ENCODE results near the gene TRAK2. TPM values are rescaled to one million over a fixed set of nuclear protein-coding genes. Genes with fewer than 3 reads are reported as not detected.

The TRAK2 gene
- polyA plus RNA-seq, 1 of the 3 experiments (the other 2 are of a cell fraction) = 10.4 TPM

DNA sequence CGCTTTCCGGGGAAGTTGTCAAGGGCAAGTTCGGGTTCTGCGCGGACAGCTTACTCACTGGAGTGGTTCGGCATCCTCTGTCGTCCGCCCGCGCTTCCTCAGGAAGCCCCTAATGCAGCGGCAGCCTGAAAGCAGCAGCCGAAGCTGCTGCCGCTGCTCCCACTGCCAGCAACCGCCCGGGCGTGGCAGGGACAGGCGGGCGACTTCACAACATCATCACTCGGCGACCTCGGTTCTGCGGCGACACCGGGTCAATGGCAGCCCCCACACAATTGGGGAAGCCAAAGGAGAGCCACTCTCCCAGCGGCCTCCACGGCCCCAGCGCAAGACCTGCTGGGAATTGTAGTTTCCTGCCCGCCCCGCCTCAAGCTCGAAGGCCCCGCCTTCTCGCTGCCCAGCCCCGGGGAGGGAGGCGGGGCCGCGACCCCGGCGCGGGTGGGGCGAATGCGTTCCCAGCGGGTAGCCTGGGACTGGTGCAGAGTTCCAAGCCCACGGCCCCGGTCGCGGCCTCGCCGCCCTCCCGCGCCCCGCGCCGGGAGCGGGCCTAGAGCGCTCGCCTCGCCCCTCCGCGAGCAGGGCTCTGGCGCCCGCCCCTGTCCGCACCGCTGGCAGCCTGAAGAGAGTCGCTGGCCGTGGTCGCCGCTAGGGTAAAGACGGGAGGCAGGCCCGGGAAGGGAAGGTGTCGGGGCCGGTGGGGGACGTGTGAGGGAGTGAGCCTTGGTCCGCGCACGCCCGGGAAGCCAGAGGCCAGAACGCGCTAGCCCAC lies at the start of gene TRAK2, which contains the start of gene STRADB (continued):
- no peak for TF ChIP-seq GATA2 (CRISPR knock-in tag; IDR thresholded peaks at IDR 0.05)
- TF ChIP-seq, protein P1, sequence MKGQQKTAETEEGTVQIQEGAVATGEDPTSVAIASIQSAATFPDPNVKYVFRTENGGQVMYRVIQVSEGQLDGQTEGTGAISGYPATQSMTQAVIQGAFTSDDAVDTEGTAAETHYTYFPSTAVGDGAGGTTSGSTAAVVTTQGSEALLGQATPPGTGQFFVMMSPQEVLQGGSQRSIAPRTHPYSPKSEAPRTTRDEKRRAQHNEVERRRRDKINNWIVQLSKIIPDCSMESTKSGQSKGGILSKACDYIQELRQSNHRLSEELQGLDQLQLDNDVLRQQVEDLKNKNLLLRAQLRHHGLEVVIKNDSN (IDR thresholded peaks at IDR 0.05; ENCODE audit: borderline replicate concordance, low read depth) = no peak
- peak; percentile 5; the same call in 1 of the 2 replicates for TF ChIP-seq SMC3 (IDR thresholded peaks at IDR 0.05; ENCODE audit: low read depth, low read length)
- peak; percentile 89 for TF ChIP-seq POLR2AphosphoS5 (IDR thresholded peaks at IDR 0.05; ENCODE audit: low read depth, low read length)
- no peak for TF ChIP-seq FOXM1 (IDR thresholded peaks at IDR 0.05; ENCODE audit: low read depth)
- TF ChIP-seq NRF1 (IDR thresholded peaks at IDR 0.05; ENCODE audit: low read depth, low read length) = no peak
- TF ChIP-seq, protein P2, sequence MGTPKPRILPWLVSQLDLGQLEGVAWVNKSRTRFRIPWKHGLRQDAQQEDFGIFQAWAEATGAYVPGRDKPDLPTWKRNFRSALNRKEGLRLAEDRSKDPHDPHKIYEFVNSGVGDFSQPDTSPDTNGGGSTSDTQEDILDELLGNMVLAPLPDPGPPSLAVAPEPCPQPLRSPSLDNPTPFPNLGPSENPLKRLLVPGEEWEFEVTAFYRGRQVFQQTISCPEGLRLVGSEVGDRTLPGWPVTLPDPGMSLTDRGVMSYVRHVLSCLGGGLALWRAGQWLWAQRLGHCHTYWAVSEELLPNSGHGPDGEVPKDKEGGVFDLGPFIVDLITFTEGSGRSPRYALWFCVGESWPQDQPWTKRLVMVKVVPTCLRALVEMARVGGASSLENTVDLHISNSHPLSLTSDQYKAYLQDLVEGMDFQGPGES (IDR thresholded peaks at IDR 0.05; ENCODE audit: low read depth, low read length) = no peak
- TF ChIP-seq EP300 (IDR thresholded peaks at IDR 0.05; ENCODE audit: borderline replicate concordance in 1 of 2, low read depth in 1 of 2, low read length in 1 of 2) = 0 out of 4 replicates have a peak, but pooled peaks of 1 of the 2 experiments have one; percentile 9
- TF ChIP-seq, protein P3, sequence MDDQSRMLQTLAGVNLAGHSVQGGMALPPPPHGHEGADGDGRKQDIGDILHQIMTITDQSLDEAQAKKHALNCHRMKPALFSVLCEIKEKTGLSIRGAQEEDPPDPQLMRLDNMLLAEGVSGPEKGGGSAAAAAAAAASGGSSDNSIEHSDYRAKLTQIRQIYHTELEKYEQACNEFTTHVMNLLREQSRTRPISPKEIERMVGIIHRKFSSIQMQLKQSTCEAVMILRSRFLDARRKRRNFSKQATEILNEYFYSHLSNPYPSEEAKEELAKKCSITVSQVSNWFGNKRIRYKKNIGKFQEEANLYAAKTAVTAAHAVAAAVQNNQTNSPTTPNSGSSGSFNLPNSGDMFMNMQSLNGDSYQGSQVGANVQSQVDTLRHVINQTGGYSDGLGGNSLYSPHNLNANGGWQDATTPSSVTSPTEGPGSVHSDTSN (IDR thresholded peaks at IDR 0.05) = 0 out of 2 replicates have a peak, but pooled peaks have one; percentile 22

DNA sequence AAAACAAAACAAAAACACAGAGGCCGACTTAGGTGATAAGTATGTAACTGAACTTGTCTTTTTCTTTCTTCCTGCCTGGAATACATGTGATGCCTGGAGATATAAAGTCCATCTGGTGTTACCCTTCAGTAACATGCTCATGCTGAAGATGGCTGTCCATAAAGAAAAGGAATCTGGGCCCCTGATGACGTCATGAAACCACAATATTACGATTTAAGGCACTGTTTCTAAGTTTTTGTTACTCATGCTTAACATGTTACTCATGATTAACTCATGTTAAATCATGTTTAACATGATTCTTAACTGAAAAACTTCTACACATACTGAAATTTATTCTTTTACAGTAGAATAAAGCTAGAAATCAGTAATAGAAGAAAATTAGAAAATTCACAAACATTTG lies 49.3 kb upstream of the TRAK2 start:
- Histone ChIP-seq H3K4me2 (no peak overlapping the region), H3K27ac (ENCODE audit: low read depth in 2 of 2, low read length in 1 of 2) (no peak overlapping the region), H3K36me3 (replicated peaks in 1 of 2; ENCODE audit: control insufficient read depth in 1 of 2, insufficient read depth in 2 of 2, low read length in 1 of 2) (no peaks in the 10 kb centered on the region), H3K9ac (no peak overlapping the region), H3K4me1 (ENCODE audit: control insufficient read depth in 1 of 2, insufficient read depth in 2 of 2, low read depth in 1 of 2, low read length in 1 of 2) (no peaks in the 10 kb centered on the region), H4K20me1 (ENCODE audit: insufficient read depth) (no peaks in the 10 kb centered on the region), H3K9me3 (peaks cover 11% of the 10 kb centered on the region), H3K79me2 (ENCODE audit: insufficient read depth) (no peaks in the 10 kb centered on the region), H3K27me3 (ENCODE audit: insufficient read depth) (no peaks in the 10 kb centered on the region), H2AFZ (ENCODE audit: low read depth) (no peak overlapping the region; the same call in 1 of the 2 replicates), H3K9me2 (no peaks in the 10 kb centered on the region), H3F3A (replicated peaks; ENCODE audit: insufficient read depth) (no peaks in the 10 kb centered on the region), H3K4me3 (ENCODE audit: low read depth in 2 of 2, low read length in 1 of 2) (no peak overlapping the region)
- ChIA-PET POLR2A (no interaction called here), CTCF (no interaction called here)
- WGBS (ENCODE audit: low lambda C conversion rate) = 65% methylated on average over 3 of the region's 3 CpGs
- TF ChIP-seq ELF1 (IDR thresholded peaks at IDR 0.05) (no peak), MXI1 (IDR thresholded peaks at IDR 0.05; ENCODE audit: low read depth, low read length) (no peak), TEAD4 (IDR thresholded peaks at IDR 0.05; ENCODE audit: borderline replicate concordance, insufficient read depth) (no peak), GABPA (IDR thresholded peaks at IDR 0.05; ENCODE audit: low read depth) (no peak)
- TF ChIP-seq, protein P4, sequence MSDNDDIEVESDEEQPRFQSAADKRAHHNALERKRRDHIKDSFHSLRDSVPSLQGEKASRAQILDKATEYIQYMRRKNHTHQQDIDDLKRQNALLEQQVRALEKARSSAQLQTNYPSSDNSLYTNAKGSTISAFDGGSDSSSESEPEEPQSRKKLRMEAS (IDR thresholded peaks at IDR 0.05; ENCODE audit: low read depth) = no peak
- no peak for DNase-seq
